Fibroblast of lung (primary cell): ENCODE data around the gene FN3KRP.

Experiments
- CTCF ChIP-seq, 2 donors: IDR thresholded peaks in 1 of 2; conservative IDR thresholded peaks in 1 of 2; 1 replicate in 1 of 2; 2 replicates in 1 of 2; pipeline ENCODE4 v1.5.1; 2011 to 2012; ENCODE audit warnings: low read length in 2 of 2, control low read depth in 1 of 2, inconsistent platforms in 1 of 2, low read depth in 1 of 2, mild to moderate bottlenecking in 1 of 2
- EZH2 ChIP-seq: IDR thresholded peaks from 2 replicates; pipeline ENCODE4 v1.5.1; 2012; ENCODE audit warnings: low read length, control low read depth, mild to moderate bottlenecking; ENCODE audit errors: missing control alignments

GRCh38 chr17:82667668-82668000, 48.9 kb upstream of the FN3KRP start:
- no peak for TF ChIP-seq CTCF (conservative IDR thresholded peaks at IDR 0.05 in 1 of 2, IDR thresholded peaks at IDR 0.05 in 1 of 2; ENCODE audit: low read depth in 1 of 2, low read length in 2 of 2)
- no peak for TF ChIP-seq EZH2
